Thyroid gland (tissue), 4 donors: ENCODE data around the gene RCOR1.
A peak's percentile ranks its signal among the peaks of the same experiment; 100 is the strongest.

Source experiments
- POLR2A ChIP-seq, 2 donors: fragments of 450-650 bp; IDR thresholded peaks; one replicate each; pipeline ENCODE4 v1.6.1; 2017; ENCODE audit warnings: antibody characterized with exemption in 2 of 2, mild to moderate bottlenecking in 2 of 2, moderate library complexity in 1 of 2
- TF ChIP-seq, protein P1 (sequence below), 6 experiments: fragments of 200-600 bp in 3 of 6; fragments of 450-650 bp in 3 of 6; sonication (generic) in 3 of 6; IDR thresholded peaks; one replicate each; pipeline ENCODE4 v1.5.1; 2016 to 2019; ENCODE audit warnings: antibody characterized with exemption in 6 of 6, mild to moderate bottlenecking in 2 of 6, inconsistent platforms in 1 of 6, moderate library complexity in 1 of 6

DNA sequence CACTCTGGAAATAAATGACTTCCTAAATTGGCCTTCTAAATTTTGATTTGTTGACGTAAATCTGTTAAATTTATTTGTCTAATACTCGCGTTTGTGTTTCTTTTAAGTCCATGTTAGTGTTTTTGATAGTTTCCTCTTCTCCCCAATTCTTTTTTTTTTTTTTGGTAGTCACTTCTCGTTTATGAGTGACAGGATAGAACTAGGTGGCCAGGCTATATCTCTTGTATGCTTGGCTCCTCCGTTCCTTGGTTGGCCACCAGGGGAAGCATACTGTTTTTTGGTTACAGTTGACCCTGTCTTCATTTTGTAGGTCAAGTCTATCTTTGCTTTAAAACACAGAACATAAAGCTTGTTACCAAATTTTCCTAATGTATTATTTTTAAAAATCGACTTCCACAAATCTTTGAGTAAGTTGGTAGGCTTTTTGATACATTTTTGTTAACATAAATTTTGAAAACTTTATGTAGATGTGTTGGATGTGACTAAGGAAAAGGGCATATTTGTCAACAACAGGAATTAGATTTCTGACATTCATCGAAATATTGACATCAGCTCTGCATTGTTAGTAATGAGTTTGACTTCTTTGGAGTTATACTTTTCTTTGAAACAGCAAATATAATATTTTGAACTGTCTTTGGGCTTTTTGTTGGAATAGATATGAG is 2.2 kb downstream of the RCOR1 start:
- TF ChIP-seq, protein P1, sequence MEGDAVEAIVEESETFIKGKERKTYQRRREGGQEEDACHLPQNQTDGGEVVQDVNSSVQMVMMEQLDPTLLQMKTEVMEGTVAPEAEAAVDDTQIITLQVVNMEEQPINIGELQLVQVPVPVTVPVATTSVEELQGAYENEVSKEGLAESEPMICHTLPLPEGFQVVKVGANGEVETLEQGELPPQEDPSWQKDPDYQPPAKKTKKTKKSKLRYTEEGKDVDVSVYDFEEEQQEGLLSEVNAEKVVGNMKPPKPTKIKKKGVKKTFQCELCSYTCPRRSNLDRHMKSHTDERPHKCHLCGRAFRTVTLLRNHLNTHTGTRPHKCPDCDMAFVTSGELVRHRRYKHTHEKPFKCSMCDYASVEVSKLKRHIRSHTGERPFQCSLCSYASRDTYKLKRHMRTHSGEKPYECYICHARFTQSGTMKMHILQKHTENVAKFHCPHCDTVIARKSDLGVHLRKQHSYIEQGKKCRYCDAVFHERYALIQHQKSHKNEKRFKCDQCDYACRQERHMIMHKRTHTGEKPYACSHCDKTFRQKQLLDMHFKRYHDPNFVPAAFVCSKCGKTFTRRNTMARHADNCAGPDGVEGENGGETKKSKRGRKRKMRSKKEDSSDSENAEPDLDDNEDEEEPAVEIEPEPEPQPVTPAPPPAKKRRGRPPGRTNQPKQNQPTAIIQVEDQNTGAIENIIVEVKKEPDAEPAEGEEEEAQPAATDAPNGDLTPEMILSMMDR (IDR thresholded peaks at IDR 0.05) = peak; percentile 61 to 77 (median 70)
- TF ChIP-seq POLR2A (IDR thresholded peaks at IDR 0.05) = no peak
